K562 treated with DMSO at 1 percent for 12 hours (cell line): ENCODE results near the gene PIH1D1. TPM values are rescaled to one million over a fixed set of nuclear protein-coding genes. Genes with fewer than 3 reads are reported as not detected.

Source experiments
- total RNA-seq: library from RNA; unstranded; fragments of 300-600 nt; gene quantifications from 2 replicates; pipeline ENCODE4 v1.2.3, GENCODE V29; 2022; ENCODE audit not compliant: insufficient read depth

PIH1D1 gene
- 142 and 182 TPM in 2 replicates for total RNA-seq

DNA sequence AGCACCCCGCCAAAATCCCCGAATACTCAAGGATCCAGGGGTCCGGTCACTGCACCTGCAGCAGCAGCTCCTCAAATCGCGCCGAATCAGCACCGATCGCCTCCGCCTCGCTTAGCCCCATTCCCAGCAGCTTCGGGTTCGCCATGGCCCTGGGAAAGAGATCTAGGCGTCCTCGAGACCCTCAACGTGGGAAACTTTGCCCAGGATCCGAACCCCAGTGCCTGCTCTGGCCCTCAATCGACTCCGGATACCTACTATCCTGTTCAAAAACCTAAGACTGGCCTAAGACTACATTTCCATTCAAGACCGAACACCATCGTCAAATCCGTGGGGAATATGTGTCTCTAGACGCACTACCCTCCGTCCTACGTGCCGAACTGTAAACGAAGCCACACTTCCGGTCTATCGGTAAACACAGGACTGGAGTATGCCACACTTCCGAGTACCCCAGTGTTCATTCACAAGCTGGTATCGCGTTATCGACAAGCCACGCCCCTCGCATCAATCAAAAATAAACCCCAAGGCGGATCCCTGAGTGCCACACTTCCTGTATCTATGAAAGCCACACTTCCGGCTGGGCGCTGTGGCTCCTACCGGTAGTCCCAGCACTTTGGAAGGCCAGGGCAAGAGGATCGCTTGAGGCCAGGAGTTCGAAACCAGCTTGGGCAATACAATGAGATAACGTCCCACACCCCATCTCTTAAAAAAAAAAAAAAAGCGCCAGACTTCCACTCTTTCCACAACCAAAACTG is at the start of gene PIH1D1:
TSS of gene PIH1D1 (minus strand) at position 385 of the 752 bp plus-strand sequence. CDS start at position 145, 240 bp downstream.

DNA sequence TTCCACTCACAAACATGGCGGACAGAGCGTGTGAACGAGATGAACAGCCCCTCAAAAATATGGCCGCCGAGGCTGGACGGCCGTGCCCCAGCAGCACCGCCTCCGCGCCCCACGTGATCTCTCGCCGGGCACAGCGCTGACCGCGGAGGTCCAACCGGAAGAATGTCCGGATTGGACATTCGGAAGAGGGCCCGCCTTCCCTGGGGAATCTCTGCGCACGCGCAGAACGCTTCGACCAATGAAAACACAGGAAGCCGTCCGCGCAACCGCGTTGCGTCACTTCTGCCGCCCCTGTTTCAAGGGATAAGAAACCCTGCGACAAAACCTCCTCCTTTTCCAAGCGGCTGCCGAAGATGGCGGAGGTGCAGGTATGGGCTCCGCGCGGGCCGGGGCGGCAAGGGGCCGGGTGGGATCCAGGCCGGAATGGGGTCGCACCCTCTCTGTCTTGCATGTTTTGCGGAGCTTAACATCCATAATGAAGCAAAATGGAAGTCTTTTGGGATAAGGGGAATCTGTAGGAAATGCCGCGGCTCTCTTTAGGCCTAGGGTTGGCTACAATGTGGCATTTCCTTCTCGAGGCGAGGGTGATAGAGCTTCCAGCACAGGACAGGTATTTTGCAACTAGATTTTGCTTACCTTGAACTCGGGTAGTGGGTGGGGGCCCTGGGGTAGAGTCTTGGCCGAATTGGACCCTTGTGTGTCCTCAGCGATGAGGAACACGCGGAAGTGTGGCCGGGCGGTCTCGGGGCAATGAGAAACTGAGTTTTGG is 35.8 kb upstream of the PIH1D1 start, which contains the start of gene RPL13A:
TSS of gene RPL13A (plus strand) at position 332 of the 769 bp plus-strand sequence. CDS start at position 354, 22 bp downstream.

DNA sequence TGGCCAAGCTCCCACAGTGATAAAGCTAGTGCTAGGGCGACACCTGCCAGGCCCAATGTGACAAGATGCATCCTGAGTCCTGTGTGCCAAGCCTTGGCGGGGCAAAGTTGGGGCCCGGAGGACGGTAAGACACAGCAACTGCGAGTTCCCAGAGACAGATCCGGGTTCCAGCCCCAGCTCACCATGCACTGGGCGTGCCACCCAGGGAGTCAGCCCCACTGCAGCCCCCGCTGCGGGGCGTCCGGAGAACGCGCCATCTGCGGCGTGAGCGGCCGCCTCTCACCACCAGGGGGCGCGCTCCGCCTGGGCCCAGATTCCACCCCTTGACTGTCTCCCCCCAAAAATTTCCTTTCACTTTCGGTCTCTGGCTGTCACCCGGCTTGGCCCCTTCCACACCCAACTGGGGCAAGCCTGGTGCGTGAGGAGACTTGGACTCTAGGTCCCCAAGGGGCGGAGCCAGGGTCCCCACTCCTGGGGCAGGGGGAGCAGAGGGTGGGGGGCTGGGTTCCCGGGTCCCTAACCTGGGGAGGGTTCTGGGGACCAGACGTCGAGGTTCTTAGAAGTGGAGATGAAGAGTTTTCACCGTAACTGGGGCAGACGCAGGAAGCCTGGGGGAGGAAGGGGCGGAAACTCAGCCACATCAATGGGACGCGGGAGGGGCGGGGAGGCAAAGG is 22.4 kb upstream of the PIH1D1 start, which contains the start of gene FLT3LG:
TSS of gene FLT3LG (plus strand) at position 348 of the 674 bp plus-strand sequence. CDS start 425 bp downstream, outside the sequence.

DNA sequence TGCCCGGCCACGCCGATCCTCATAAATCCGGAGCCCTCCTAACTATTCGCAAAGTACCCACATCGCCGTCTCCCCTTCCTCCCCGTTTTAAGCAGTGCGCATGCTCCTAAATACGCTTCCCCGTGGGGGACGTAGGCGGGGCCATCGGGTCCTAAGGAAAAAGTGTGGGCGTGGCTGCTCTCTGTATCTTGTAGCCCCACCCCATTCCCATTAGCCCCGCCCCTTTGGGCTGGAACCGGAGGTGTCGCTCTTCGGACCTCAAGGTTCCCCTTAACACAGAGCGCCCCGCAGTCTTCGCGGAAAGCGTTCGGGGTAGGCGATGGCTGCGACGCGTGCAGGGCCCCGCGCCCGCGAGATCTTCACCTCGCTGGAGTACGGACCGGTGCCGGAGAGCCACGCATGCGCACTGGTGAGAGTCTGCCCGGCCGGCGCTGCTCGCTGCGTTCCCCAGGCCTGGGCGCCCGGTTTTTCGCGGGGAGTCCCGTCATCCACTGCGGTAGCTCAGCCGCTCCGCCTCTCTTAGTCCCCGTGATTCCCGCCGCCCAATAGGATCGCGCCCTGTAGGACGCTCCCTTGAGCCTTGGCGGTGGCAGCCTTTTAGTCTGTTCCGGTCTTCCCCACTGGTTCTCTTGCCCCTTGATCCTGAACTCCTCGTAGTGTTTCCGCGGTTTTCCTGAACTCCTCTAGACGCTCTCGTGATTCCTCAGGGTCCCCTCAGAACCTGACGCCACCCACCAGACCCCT is 1.6 kb upstream of the PIH1D1 start, which contains the start of gene ALDH16A1:
TSS of gene ALDH16A1 (plus strand) at position 213 of the 744 bp plus-strand sequence. CDS start at position 320, 107 bp downstream.

DNA sequence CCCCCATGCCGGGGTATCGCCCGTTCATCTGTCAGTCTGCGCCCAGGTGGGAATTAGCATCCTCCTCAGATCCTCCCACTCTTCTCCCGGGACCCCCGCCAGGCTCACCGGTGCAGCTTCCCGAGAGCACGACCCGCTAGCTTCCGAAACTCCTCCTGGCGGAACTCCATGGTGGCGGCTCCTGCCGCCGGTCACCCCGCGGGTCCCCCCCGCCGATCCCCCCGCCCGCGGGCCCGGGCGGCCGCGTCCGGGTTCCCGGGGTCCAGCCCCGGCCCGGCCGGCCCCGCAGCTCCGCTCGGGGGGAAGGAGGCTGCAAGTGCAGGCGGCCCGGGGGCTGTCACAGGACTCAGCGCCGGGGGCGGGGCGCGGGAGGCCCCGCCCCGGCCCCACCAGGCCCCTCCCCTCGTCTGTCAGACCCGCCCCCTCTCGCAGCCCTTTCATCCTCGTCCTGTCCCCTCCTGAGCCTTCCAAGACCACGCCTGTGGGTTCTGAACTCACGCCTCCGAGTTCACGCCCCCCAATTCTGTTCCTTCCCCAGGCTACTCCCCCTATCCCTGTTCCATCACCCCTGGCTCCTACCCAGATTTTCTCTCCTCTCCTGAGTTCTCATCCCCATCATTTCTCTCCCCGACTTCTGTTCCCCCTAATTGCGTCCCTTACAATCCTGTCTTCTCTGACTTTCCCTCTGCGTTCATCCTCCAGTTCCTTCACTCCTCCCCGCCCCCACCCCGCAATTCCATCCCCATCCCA is 10.2 kb downstream of the PIH1D1 start, which contains the start of gene SLC17A7:
TSS of gene SLC17A7 (minus strand) at position 318 of the 750 bp plus-strand sequence. CDS start at position 170, 148 bp downstream.

DNA sequence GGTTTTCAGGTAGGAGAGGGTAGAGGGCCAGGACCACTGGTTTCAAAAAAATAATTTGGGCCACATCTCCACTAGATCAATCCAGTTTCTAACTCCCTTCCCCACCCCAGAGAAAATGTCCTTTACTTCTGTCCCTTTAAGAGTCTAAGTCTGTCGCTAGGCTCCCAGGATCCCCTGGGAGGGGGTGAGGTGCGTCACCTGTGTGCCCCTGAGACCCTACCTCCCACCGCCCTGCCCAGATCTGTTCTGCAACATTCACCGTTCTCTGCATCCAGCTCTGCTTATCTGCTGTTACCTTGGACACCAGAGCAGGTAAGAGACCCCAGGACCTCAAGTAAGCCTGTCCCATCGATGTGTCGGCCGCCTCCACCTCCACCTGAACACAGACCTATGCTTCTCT is 26.4 kb downstream of the PIH1D1 start, which contains the start of gene GFY:
TSS of gene GFY (plus strand) at position 211 of the 400 bp plus-strand sequence. CDS start 1,043 bp downstream, outside the sequence.

DNA sequence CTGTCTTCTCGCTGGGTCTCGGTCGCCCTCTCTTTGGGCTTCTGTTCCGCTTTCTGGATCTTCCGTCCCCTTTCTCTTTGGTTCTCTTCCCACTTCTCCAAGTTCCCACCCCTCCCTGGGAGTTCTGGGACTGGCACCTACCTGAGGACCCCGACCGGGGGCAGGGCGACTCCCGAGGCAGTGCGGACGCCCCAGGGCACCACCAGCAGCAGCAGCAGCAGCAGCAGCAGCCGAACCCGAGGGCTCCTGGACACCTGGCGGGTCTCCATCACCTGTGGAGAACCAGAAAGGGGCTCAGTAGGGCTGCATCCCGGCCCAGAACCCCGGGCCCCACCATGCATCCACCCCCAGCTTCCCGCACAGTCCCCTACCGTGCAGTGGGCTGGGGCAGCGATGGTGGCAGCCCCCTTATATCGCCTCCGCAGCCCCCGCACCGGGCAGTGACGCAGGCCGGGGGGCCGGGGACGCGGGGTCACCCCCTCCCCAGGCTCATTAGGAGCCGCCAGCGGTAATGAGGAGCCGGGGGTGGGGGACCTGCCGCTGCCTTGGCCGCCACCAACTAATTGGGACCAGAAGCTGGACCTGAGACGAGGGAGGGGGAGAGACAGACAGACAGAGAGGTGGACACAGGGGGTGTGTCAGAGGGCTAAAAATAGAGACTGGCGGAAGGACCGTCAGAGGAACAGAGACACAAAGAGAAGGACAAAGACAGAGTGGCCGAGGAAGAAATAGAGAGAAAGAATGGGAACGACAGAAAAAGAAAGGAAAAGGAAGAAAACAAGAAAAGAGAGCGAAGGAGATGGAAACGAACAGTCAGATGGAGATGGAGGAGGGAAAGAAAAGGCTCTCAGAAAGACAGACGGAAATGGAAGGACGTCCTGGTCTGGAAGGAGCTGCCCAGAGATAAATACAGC is 28.3 kb downstream of the PIH1D1 start, which contains the start of gene PTH2:
TSS of gene PTH2 (minus strand) at position 371 of the 914 bp plus-strand sequence. CDS start at position 269, 102 bp downstream.

Other genes starting within 250 kb of the PIH1D1 start
- 0.47 and 3.0 TPM in 2 replicates for gene SLC6A16, start 126.6 kb downstream of the PIH1D1 start, total RNA-seq
- gene CD37, start 116.4 kb downstream of the PIH1D1 start, total RNA-seq = 18.0 and 32.1 TPM in 2 replicates
- gene TEAD2, start 89.4 kb downstream of the PIH1D1 start, total RNA-seq = 10.3 and 22.8 TPM in 2 replicates
- gene DKKL1, start 87.9 kb downstream of the PIH1D1 start, total RNA-seq = not detected in 2 replicates
- 0.62 TPM in 1 of 2 replicates, not detected in the other for gene KASH5, start 63.6 kb downstream of the PIH1D1 start, total RNA-seq
- not detected in 2 replicates for gene PTH2, start 28.4 kb downstream of the PIH1D1 start, total RNA-seq
- not detected in 2 replicates for gene GFY, start 26.4 kb downstream of the PIH1D1 start, total RNA-seq
- gene SLC17A7, start 10.3 kb downstream of the PIH1D1 start, total RNA-seq = 6.3 and 19.6 TPM in 2 replicates
- 25.3 and 49.3 TPM in 2 replicates for gene ALDH16A1, start 1.4 kb upstream of the PIH1D1 start, total RNA-seq
- gene FLT3LG, start 22.4 kb upstream of the PIH1D1 start, total RNA-seq = 13.9 and 16.2 TPM in 2 replicates
- gene RPL13A, start 35.8 kb upstream of the PIH1D1 start, total RNA-seq = 8,120 and 13,069 TPM in 2 replicates
- 5,951 and 7,935 TPM in 2 replicates for gene RPS11, start 44.6 kb upstream of the PIH1D1 start, total RNA-seq
- 7.8 and 9.4 TPM in 2 replicates for gene FCGRT, start 60.8 kb upstream of the PIH1D1 start, total RNA-seq
- gene RCN3, start 76.2 kb upstream of the PIH1D1 start, total RNA-seq = 4.8 and 5.2 TPM in 2 replicates
- gene NOSIP, start 128.7 kb upstream of the PIH1D1 start, total RNA-seq = 269 and 444 TPM in 2 replicates
- 0.59 TPM in 1 of 2 replicates, not detected in the other for gene PRRG2, start 129.5 kb upstream of the PIH1D1 start, total RNA-seq
- 4.8 and 16.0 TPM in 2 replicates for gene PRR12, start 139.4 kb upstream of the PIH1D1 start, total RNA-seq
- gene RRAS, start 188.3 kb upstream of the PIH1D1 start, total RNA-seq = 16.3 and 25.9 TPM in 2 replicates
- gene SCAF1, start 190.4 kb upstream of the PIH1D1 start, total RNA-seq = 32.2 and 61.8 TPM in 2 replicates
- 98.2 and 108 TPM in 2 replicates for gene IRF3, start 214.0 kb upstream of the PIH1D1 start, total RNA-seq
- gene BCL2L12, start 214.1 kb upstream of the PIH1D1 start, total RNA-seq = 247 and 311 TPM in 2 replicates
- 124 and 147 TPM in 2 replicates for gene PRMT1, start 225.5 kb upstream of the PIH1D1 start, total RNA-seq
- gene ADM5, start 237.8 kb upstream of the PIH1D1 start, total RNA-seq = 6.6 and 8.8 TPM in 2 replicates
- 2.0 and 8.0 TPM in 2 replicates for gene CPT1C, start 239.3 kb upstream of the PIH1D1 start, total RNA-seq